ENCODE measurements around the gene MUSK.

Gene MUSK

DNA sequence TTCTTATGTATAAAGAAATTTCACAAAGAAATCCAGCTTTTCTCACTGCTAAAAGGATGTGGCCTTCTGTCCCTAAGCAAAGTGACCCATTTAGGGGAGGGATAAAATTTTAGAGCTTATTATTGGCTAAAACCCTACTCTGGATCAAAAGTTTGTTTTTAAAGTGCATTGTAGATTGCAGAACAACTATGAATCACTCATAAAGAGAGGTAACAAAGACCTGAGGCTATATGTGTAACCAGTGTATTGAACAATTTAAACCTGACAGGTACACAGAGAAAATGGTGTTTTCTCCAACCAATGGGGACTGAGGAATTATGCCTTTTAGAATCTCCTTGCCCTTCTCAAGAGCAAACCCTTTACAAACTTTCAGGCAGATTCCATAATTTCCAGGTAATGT lies 86.6 kb downstream of the MUSK start:
- H3K9me2 ChIP-seq (ENCODE audit: low read depth, low read length): no peaks in the 10 kb centered on the region
- H3K9me3 ChIP-seq (ENCODE audit: low read length): no peaks in the 10 kb centered on the region
- no peak overlapping the region for H3K9ac ChIP-seq (ENCODE audit: low read length)
- no peaks in the 10 kb centered on the region for H4K20me1 ChIP-seq (ENCODE audit: insufficient read depth, low read length)
- no peak overlapping the region for H3K4me3 ChIP-seq (ENCODE audit: low read depth, low read length, poor library complexity, severe bottlenecking)
- no peak overlapping the region for H3K27ac ChIP-seq (ENCODE audit: low read depth, low read length, poor library complexity, severe bottlenecking)
- no peaks in the 10 kb centered on the region for H3K79me2 ChIP-seq (ENCODE audit: insufficient read depth, low read length)
- H3K4me1 ChIP-seq (ENCODE audit: insufficient read depth, low read length, severe bottlenecking): no peaks in the 10 kb centered on the region
- no peaks in the 10 kb centered on the region for H3F3A ChIP-seq (ENCODE audit: insufficient read depth, low read length)
- no peak overlapping the region for H2AFZ ChIP-seq (ENCODE audit: low read length)
- no peak for TF ChIP-seq EZH2 (IDR thresholded peaks at IDR 0.05; ENCODE audit: borderline replicate concordance, low read length)
- TF ChIP-seq, protein P1, sequence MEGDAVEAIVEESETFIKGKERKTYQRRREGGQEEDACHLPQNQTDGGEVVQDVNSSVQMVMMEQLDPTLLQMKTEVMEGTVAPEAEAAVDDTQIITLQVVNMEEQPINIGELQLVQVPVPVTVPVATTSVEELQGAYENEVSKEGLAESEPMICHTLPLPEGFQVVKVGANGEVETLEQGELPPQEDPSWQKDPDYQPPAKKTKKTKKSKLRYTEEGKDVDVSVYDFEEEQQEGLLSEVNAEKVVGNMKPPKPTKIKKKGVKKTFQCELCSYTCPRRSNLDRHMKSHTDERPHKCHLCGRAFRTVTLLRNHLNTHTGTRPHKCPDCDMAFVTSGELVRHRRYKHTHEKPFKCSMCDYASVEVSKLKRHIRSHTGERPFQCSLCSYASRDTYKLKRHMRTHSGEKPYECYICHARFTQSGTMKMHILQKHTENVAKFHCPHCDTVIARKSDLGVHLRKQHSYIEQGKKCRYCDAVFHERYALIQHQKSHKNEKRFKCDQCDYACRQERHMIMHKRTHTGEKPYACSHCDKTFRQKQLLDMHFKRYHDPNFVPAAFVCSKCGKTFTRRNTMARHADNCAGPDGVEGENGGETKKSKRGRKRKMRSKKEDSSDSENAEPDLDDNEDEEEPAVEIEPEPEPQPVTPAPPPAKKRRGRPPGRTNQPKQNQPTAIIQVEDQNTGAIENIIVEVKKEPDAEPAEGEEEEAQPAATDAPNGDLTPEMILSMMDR (IDR thresholded peaks at IDR 0.05; ENCODE audit: low read length): no peak
- no peaks in the 10 kb centered on the region for H3K27me3 ChIP-seq (ENCODE audit: insufficient read depth, low read length)
- H3K4me2 ChIP-seq (ENCODE audit: low read length): no peak overlapping the region
- H3K36me3 ChIP-seq (ENCODE audit: insufficient read depth, low read length): no peaks in the 10 kb centered on the region

DNA sequence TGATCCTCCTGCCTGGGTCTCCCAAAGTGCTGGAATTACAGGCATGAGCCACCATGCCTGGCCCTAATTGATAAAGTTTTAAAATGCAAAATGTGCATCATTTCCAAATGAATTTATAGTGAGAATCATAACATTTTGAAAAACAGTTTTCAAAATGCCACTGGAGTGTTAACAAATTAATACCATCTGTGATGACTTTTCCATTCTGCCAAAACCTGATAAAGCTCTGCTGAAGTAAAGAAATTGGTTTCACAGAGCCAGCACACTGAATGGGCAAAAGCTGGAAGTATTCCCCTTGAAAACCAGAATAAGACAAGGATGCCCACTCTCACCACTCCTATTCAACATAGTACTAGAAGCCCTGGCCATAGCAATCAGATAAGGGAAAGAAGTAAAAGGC lies 89.6 kb downstream of the MUSK start:
- Histone ChIP-seq H3F3A (ENCODE audit: insufficient read depth, low read length) (no peaks in the 10 kb centered on the region), H3K79me2 (ENCODE audit: insufficient read depth, low read length) (no peaks in the 10 kb centered on the region), H3K4me2 (ENCODE audit: low read length) (no peak overlapping the region), H3K36me3 (ENCODE audit: insufficient read depth, low read length) (no peaks in the 10 kb centered on the region), H3K27me3 (ENCODE audit: insufficient read depth, low read length) (no peaks in the 10 kb centered on the region), H3K9me2 (ENCODE audit: low read depth, low read length) (no peaks in the 10 kb centered on the region), H3K4me3 (ENCODE audit: low read depth, low read length, poor library complexity, severe bottlenecking) (no peak overlapping the region), H3K9ac (ENCODE audit: low read length) (no peak overlapping the region), H2AFZ (ENCODE audit: low read length) (no peak overlapping the region), H3K27ac (ENCODE audit: low read depth, low read length, poor library complexity, severe bottlenecking) (no peak overlapping the region), H4K20me1 (ENCODE audit: insufficient read depth, low read length) (no peaks in the 10 kb centered on the region), H3K9me3 (ENCODE audit: low read length) (no peaks in the 10 kb centered on the region), H3K4me1 (ENCODE audit: insufficient read depth, low read length, severe bottlenecking) (no peaks in the 10 kb centered on the region)
- TF ChIP-seq, protein P1 (IDR thresholded peaks at IDR 0.05; ENCODE audit: low read length): no peak
- no peak for TF ChIP-seq EZH2 (IDR thresholded peaks at IDR 0.05; ENCODE audit: borderline replicate concordance, low read length)

DNA sequence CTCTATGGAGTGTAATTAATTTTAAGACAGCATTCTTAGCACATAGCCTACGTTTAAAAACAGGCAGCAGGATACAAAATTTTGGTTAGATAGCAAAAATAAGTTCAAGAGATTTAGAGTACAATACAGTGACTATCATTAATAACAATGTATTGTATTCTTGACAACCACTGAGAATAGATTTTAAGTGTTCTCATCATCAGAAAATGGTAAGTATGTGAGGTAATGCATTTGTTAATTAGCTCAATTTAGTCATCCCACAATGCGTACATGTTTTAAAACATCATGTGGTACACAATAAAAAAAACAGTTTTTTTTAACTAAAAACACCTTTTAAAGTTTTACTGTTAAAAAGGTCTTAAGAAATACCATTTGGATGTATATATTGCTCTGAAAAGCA lies 94.2 kb downstream of the MUSK start:
- H3K27ac ChIP-seq (ENCODE audit: low read depth, low read length, poor library complexity, severe bottlenecking): no peak overlapping the region
- H3F3A ChIP-seq (ENCODE audit: insufficient read depth, low read length): no peaks in the 10 kb centered on the region
- H3K9me2 ChIP-seq (ENCODE audit: low read depth, low read length): no peaks in the 10 kb centered on the region
- H3K4me2 ChIP-seq (ENCODE audit: low read length): no peak overlapping the region
- H3K4me1 ChIP-seq (ENCODE audit: insufficient read depth, low read length, severe bottlenecking): no peaks in the 10 kb centered on the region
- H3K27me3 ChIP-seq (ENCODE audit: insufficient read depth, low read length): no peaks in the 10 kb centered on the region
- TF ChIP-seq, protein P1 (IDR thresholded peaks at IDR 0.05; ENCODE audit: low read length): no peak
- TF ChIP-seq EZH2 (IDR thresholded peaks at IDR 0.05; ENCODE audit: borderline replicate concordance, low read length): no peak
- no peaks in the 10 kb centered on the region for H3K36me3 ChIP-seq (ENCODE audit: insufficient read depth, low read length)
- no peaks in the 10 kb centered on the region for H3K79me2 ChIP-seq (ENCODE audit: insufficient read depth, low read length)
- no peak overlapping the region for H3K9ac ChIP-seq (ENCODE audit: low read length)
- H4K20me1 ChIP-seq (ENCODE audit: insufficient read depth, low read length): no peaks in the 10 kb centered on the region
- no peak overlapping the region for H2AFZ ChIP-seq (ENCODE audit: low read length)
- H3K4me3 ChIP-seq (ENCODE audit: low read depth, low read length, poor library complexity, severe bottlenecking): no peak overlapping the region
- no peaks in the 10 kb centered on the region for H3K9me3 ChIP-seq (ENCODE audit: low read length)

All from OCI-LY1 (cell line).